Liver (tissue), 3 donors: ENCODE measurements around the gene PARD3B.

Source experiments
- EGR1 ChIP-seq, 2 donors: IDR thresholded peaks; 2 replicates each; pipeline ENCODE4 v1.6.1; 2016 to 2018; ENCODE audit warnings: antibody characterized with exemption in 2 of 2, low read depth in 2 of 2
- FOXA2 ChIP-seq: IDR thresholded peaks from 2 replicates; pipeline ENCODE4 v1.6.1; 2016; ENCODE audit warnings: antibody characterized with exemption
- JUND ChIP-seq, 2 donors: IDR thresholded peaks; 2 replicates each; pipeline ENCODE4 v1.6.1; 2016; ENCODE audit warnings: antibody characterized with exemption in 2 of 2
- SP1 ChIP-seq: IDR thresholded peaks from 2 replicates; pipeline ENCODE4 v1.6.1; 2018; ENCODE audit warnings: antibody characterized with exemption, mild to moderate bottlenecking
- TAF1 ChIP-seq: conservative IDR thresholded peaks from 2 replicates; pipeline ENCODE4 v1.6.1; 2016; ENCODE audit warnings: antibody characterized with exemption, mild to moderate bottlenecking
- YY1 ChIP-seq: IDR thresholded peaks from 2 replicates; pipeline ENCODE4 v1.6.1; 2016; ENCODE audit warnings: antibody characterized with exemption, mild to moderate bottlenecking
- TF ChIP-seq, protein P1 (sequence below): fragments of 150-350 bp; IDR thresholded peaks from 2 replicates; pipeline ENCODE4 v1.5.1; 2017; ENCODE audit warnings: improper control_type of control experiment, low read depth, low read length; ENCODE audit not compliant: missing input control
- TF ChIP-seq, protein P2 (sequence below): IDR thresholded peaks from 2 replicates; pipeline ENCODE4 v1.6.1; 2016; ENCODE audit warnings: antibody characterized with exemption
- TF ChIP-seq, protein P3 (sequence below): IDR thresholded peaks from 2 replicates; pipeline ENCODE4 v1.6.1; 2016; ENCODE audit warnings: antibody characterized with exemption, mild to moderate bottlenecking
- TF ChIP-seq, protein P4 (sequence below): IDR thresholded peaks from 2 replicates; pipeline ENCODE4 v1.6.1; 2016; ENCODE audit warnings: antibody characterized with exemption
- donor health status: healthy.
- donor health status: healthy.

DNA sequence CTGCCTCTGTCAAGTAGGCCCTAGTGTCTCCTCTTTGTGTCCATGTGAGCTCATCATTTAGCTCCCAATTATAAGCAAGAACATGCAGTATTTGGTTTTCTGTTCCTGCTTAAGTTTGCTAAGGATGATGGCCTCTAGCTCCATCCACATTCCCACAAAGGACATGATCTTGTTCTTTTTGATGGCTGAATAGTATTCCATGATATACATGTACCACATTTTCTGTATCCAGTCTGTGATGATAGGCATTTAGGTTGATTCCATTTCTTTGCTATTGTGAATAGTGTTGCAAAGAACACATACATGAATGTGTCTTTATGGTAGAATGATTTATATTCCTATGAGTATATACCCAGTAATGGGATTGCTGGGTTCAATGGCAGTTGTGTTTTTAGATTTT lies 263.2 kb downstream of the PARD3B start:
- no peak for TF ChIP-seq EGR1 (IDR thresholded peaks at IDR 0.05; ENCODE audit: low read depth in 2 of 2)
- TF ChIP-seq, protein P1, sequence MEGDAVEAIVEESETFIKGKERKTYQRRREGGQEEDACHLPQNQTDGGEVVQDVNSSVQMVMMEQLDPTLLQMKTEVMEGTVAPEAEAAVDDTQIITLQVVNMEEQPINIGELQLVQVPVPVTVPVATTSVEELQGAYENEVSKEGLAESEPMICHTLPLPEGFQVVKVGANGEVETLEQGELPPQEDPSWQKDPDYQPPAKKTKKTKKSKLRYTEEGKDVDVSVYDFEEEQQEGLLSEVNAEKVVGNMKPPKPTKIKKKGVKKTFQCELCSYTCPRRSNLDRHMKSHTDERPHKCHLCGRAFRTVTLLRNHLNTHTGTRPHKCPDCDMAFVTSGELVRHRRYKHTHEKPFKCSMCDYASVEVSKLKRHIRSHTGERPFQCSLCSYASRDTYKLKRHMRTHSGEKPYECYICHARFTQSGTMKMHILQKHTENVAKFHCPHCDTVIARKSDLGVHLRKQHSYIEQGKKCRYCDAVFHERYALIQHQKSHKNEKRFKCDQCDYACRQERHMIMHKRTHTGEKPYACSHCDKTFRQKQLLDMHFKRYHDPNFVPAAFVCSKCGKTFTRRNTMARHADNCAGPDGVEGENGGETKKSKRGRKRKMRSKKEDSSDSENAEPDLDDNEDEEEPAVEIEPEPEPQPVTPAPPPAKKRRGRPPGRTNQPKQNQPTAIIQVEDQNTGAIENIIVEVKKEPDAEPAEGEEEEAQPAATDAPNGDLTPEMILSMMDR = no peak
- TF ChIP-seq, protein P2, sequence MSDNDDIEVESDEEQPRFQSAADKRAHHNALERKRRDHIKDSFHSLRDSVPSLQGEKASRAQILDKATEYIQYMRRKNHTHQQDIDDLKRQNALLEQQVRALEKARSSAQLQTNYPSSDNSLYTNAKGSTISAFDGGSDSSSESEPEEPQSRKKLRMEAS = no peak
- no peak for TF ChIP-seq YY1
- no peak for TF ChIP-seq TAF1
- TF ChIP-seq, protein P3, sequence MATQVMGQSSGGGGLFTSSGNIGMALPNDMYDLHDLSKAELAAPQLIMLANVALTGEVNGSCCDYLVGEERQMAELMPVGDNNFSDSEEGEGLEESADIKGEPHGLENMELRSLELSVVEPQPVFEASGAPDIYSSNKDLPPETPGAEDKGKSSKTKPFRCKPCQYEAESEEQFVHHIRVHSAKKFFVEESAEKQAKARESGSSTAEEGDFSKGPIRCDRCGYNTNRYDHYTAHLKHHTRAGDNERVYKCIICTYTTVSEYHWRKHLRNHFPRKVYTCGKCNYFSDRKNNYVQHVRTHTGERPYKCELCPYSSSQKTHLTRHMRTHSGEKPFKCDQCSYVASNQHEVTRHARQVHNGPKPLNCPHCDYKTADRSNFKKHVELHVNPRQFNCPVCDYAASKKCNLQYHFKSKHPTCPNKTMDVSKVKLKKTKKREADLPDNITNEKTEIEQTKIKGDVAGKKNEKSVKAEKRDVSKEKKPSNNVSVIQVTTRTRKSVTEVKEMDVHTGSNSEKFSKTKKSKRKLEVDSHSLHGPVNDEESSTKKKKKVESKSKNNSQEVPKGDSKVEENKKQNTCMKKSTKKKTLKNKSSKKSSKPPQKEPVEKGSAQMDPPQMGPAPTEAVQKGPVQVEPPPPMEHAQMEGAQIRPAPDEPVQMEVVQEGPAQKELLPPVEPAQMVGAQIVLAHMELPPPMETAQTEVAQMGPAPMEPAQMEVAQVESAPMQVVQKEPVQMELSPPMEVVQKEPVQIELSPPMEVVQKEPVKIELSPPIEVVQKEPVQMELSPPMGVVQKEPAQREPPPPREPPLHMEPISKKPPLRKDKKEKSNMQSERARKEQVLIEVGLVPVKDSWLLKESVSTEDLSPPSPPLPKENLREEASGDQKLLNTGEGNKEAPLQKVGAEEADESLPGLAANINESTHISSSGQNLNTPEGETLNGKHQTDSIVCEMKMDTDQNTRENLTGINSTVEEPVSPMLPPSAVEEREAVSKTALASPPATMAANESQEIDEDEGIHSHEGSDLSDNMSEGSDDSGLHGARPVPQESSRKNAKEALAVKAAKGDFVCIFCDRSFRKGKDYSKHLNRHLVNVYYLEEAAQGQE = no peak
- no peak for TF ChIP-seq SP1
- TF ChIP-seq FOXA2 = no peak
- TF ChIP-seq JUND (IDR thresholded peaks at IDR 0.05) = no peak
- TF ChIP-seq, protein P4, sequence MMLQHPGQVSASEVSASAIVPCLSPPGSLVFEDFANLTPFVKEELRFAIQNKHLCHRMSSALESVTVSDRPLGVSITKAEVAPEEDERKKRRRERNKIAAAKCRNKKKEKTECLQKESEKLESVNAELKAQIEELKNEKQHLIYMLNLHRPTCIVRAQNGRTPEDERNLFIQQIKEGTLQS = no peak
